ENCODE measurements around the gene PIK3AP1.

GRCh38 chr10:96610817-96611216 is 109.5 kb downstream of the PIK3AP1 start:
- TF ChIP-seq CTCF (IDR thresholded peaks at IDR 0.05) (no peak), POLR2A (IDR thresholded peaks at IDR 0.05) (peak in 1 of 2 donors; percentile 61)
